Heart left ventricle (tissue), 16 donors: Measurements from ENCODE around the gene YY1AP1. TPM values are rescaled to one million over a fixed set of nuclear protein-coding genes. Genes with fewer than 3 reads are reported as not detected.
"Not testable (repeated sequence)": the region's sequence is repeated elsewhere in the genome, so short reads cannot be mapped to it uniquely, and the experiment has no call there.

ENCODE experiments used
- ATAC-seq, 4 donors: fragments of 200-7000 bp; cut with Tn5 transposase; one replicate each; pipeline ENCODE4 v1.9.1; 2020 to 2022; ENCODE audit warnings: moderate library complexity in 4 of 4, mild to moderate bottlenecking in 3 of 4, moderate number of reproducible peaks in 1 of 4
- DNase-seq, 5 donors: peaks; one replicate each; pipeline ENCODE4 v3.0.0-alpha.2; 2020
- H3K27ac ChIP-seq, 12 donors: fragments of 200-600 bp; sonication (generic) in 4 of 12; one replicate each; pipeline versions ENCODE4 v1.5.0 to v1.8.0; 2016 to 2022; ENCODE audit warnings: mild to moderate bottlenecking in 2 of 12
- H3K27me3 ChIP-seq, 9 donors: fragments of 200-600 bp; sonication (generic) in 2 of 9; one replicate each; pipeline versions ENCODE4 v1.5.1 to v1.8.0; 2016 to 2022; ENCODE audit warnings: mild to moderate bottlenecking in 3 of 9
- H3K36me3 ChIP-seq, 9 donors: fragments of 200-600 bp; sonication (generic) in 2 of 9; one replicate each; pipeline versions ENCODE4 v1.5.0 to v1.8.0; 2018 to 2022; ENCODE audit warnings: mild to moderate bottlenecking in 2 of 9
- H3K4me1 ChIP-seq, 12 donors: fragments of 200-600 bp; sonication (generic) in 4 of 12; one replicate each; pipeline versions ENCODE4 v1.5.0 to v1.8.0; 2016 to 2022; ENCODE audit warnings: mild to moderate bottlenecking in 3 of 12
- H3K4me3 ChIP-seq, 12 donors: fragments of 200-600 bp; sonication (generic) in 4 of 12; one replicate each; pipeline versions ENCODE4 v1.5.0 to v1.8.0; 2017 to 2022; ENCODE audit warnings: mild to moderate bottlenecking in 9 of 12, moderate library complexity in 4 of 12
- H3K9me3 ChIP-seq, 12 donors: fragments of 200-600 bp; sonication (generic) in 4 of 12; one replicate each; pipeline versions ENCODE4 v1.5.0 to v1.8.0; 2016 to 2022; ENCODE audit warnings: mild to moderate bottlenecking in 1 of 12
- POLR2A ChIP-seq, 2 donors: fragments of 450-650 bp; IDR thresholded peaks; one replicate each; pipeline ENCODE4 v1.6.1; 2017; ENCODE audit warnings: antibody characterized with exemption in 2 of 2, mild to moderate bottlenecking in 2 of 2, moderate library complexity in 2 of 2
- WGBS, 4 donors: extraction: QIAGEN DNeasy Blood & Tissue Kit in 2 of 4; methylation state at CpG; one replicate each; pipeline versions ENCODE4 v1.1.5 to v1.1.7; 2013 to 2018; 5-methylcytosine and 5-hydroxymethylcytosine counted together
- intact Hi-C, 10 donors: fragments of 100-400 bp; cut with DNase I; formaldehyde crosslinking; loops; one replicate each; pipeline versions ENCODE4 v1.11.1 to v1.14.2; 2022
- polyA plus RNA-seq, 2 donors: library from polyadenylated mRNA; stranded (reverse); fragments of 200-250 nt; gene quantifications; one replicate each; pipeline ENCODE4 v1.2.3, GENCODE V29; 2013
- total RNA-seq, 9 donors: library from RNA; depleted of rRNA in 2 of 9; stranded (reverse); fragments of >200 nt in 2 of 9; fragmentation: NEBNext Ultra II Directional in 3 of 9; extraction: Animal tissue kit (Norgen Biotek cat#: 25700) in 3 of 9; gene quantifications; one replicate each; pipeline versions ENCODE4 v1.1.0 to v1.2.4, GENCODE V29; 2016 to 2023
- TF ChIP-seq, protein P1 (sequence below), 12 donors: fragments of 200-600 bp; sonication (generic) in 4 of 12; IDR thresholded peaks; one replicate each; pipeline versions ENCODE4 v1.5.0 to v1.8.0; 2018 to 2022; ENCODE audit warnings: antibody characterized with exemption in 12 of 12, mild to moderate bottlenecking in 5 of 12
- donor health status: ischemic (EF 13 %, LVEDD 7.1; RV severe dilation, severe dysfunction).
- donor health status: healthy with polysubstance abuse.
- donor health status: DM: no; HTN: yes; CAD: no.
- donor health status: DM: no; HTN: no; CAD: no.
- donor health status: ischemic (EF 25% LVEDD 6.9; RV normal size, moderate dysfunction).
- donor health status: ischemic (EF 25% LVEDD 5.7; RV mildly dilated, moderate dysfunction).
- donor health status: healthy.
- donor health status: DM: yes; HTN: yes; CAD: no.
- donor health status: ischemic (EF 35%, LVEDD 5.7; RV mildly dilated, moderate dysfunction).
- donor health status: nonischemic (EF 11% LVEDD 7.7; RV severe dilation, severe dysfunction).
- donor health status: DM: yes; HTN: yes; CAD: no.
- donor health status: PGD.
- donor health status: ischemic (EF 29% LVEDD 5.4; RV normal size, mild dysfunction).
- donor health status: nonischemic (EF 23%, LVEDD 6.1; RV moderate dilation, normal function).

YY1AP1 gene
- total and polyA plus RNA-seq, 11 donors: 23.9 to 124 (median 63.7) TPM

DNA sequence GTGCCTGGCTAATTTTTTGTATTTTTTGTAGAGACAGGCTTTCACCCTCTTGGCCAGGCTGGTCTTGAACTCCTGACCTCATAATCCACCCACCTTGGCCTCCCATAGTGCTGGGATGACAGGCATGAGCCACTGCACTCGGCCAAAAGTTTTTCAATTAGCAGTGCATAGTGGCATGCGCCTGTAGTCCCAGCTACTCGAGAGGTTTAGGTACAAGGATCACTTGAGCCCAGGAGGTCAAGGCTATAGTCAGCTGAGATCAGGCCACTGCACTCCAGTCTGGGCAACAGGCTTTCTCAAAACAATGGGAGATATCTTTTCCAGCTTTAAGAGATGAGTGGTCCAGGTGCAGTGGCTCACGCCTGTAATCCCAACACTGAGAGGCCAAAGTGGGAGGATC lies 31.1 kb upstream of the YY1AP1 start:
- 96 to 98% (median 97%) methylated on average over 4 of the region's 4 CpGs for WGBS, 4 donors
- Histone ChIP-seq H3K4me3 (no peak overlapping the region), H3K4me1 (no peaks in the 10 kb centered on the region), H3K9me3 (no peaks in the 10 kb centered on the region), H3K27me3 (no peaks in the 10 kb centered on the region), H3K36me3 (peaks cover 0 to 83% (median 64%) of the 10 kb centered on the region in 9 donors), H3K27ac (no peak overlapping the region)
- DNase-seq (no peak), ATAC-seq (no peak)
- TF ChIP-seq, protein P1, sequence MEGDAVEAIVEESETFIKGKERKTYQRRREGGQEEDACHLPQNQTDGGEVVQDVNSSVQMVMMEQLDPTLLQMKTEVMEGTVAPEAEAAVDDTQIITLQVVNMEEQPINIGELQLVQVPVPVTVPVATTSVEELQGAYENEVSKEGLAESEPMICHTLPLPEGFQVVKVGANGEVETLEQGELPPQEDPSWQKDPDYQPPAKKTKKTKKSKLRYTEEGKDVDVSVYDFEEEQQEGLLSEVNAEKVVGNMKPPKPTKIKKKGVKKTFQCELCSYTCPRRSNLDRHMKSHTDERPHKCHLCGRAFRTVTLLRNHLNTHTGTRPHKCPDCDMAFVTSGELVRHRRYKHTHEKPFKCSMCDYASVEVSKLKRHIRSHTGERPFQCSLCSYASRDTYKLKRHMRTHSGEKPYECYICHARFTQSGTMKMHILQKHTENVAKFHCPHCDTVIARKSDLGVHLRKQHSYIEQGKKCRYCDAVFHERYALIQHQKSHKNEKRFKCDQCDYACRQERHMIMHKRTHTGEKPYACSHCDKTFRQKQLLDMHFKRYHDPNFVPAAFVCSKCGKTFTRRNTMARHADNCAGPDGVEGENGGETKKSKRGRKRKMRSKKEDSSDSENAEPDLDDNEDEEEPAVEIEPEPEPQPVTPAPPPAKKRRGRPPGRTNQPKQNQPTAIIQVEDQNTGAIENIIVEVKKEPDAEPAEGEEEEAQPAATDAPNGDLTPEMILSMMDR (IDR thresholded peaks at IDR 0.05): no peak
- TF ChIP-seq POLR2A (IDR thresholded peaks at IDR 0.05): no peak
- intact Hi-C loops: no loop called here

DNA sequence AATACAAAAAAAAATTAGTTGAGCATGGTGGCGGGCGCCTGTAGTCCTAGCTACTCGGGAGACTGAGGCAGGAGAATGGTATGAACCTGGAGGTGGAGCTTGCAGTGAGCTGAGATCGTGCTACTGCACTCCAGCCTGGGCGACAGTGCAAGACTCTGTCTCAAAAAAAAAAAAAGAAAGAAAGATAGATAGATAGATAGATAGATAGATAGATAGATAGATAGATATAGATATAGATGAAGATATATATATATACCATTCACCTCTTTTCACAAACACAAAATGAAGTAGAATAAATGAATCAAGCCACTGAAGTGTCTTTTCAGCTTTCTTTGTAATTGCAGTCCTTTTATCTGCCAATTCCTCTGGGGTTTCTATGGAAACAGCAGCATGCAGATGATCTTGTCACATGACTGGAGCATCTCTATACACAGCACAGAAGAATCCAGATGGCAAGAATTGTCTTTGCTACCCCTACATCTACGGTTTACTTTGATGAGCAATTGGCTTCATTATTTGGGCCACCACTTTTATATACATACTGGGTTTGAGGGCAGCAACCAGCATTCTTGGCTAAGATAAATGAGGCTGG lies 30.0 kb upstream of the YY1AP1 start:
- DNase-seq, intact Hi-C loops, H3K9me3 ChIP-seq, H3K4me1 ChIP-seq, ATAC-seq, H3K4me3 ChIP-seq, H3K27ac ChIP-seq, H3K27me3 ChIP-seq: not testable (repeated sequence)
- WGBS, 4 donors: 88 to 93% (median 89%) methylated on average over 6 of the region's 6 CpGs
- H3K36me3 ChIP-seq: peaks cover 0 to 83% (median 57%) of the 10 kb centered on the region in 9 donors

DNA sequence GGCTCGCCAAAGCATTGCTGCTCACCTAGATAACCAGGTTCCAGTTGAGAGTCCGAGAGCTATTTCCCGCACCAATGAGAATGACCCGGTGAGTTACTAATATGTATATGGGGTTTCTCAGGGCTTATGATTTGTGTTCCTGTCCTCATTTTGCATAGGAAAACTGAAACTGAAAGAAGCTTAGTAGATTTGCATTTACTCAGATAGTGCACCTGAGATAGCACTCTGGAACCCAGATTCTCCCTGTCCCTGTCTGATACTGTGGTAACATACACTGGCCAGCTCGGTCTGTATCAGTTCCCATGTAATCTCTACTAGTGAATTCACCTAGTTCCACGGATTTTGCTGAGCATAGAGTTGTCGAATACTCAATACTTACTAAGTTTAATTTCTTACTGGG lies 28.5 kb upstream of the YY1AP1 start:
- no peak overlapping the region for H3K27ac ChIP-seq
- H3K4me3 ChIP-seq: no peak overlapping the region
- intact Hi-C loops: no loop called here
- no peak for DNase-seq
- WGBS, 4 donors: 95 to 97% (median 96%) methylated on average over 7 of the region's 7 CpGs
- H3K36me3 ChIP-seq: peaks cover 0 to 80% (median 51%) of the 10 kb centered on the region in 9 donors
- no peaks in the 10 kb centered on the region for H3K9me3 ChIP-seq
- H3K27me3 ChIP-seq: no peaks in the 10 kb centered on the region
- no peak for ATAC-seq
- TF ChIP-seq, protein P1 (IDR thresholded peaks at IDR 0.05): no peak
- no peak for TF ChIP-seq POLR2A (IDR thresholded peaks at IDR 0.05)
- peaks cover 0 to 13% (median 1%) of the 10 kb centered on the region in 12 donors for H3K4me1 ChIP-seq

DNA sequence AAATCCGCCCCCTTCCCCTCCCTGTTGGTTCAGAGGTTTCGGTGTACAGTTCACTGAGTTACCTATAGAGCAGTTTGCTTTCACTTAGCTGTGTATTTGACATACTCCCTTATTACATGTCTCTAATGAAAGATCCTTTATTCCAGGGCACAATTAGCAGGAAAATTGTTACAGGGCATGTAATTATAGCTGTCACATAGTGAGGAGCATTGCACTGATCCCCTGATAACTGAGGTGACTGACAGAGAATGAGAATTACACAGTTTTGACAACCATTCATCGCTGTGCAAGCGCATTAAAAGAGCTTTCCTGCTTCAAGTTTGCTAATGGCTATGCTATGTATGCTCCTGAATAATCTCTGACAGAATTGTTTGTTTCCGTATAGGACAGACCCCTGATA lies 27.2 kb upstream of the YY1AP1 start:
- ATAC-seq (no peak), DNase-seq (no peak)
- Histone ChIP-seq H3K4me3 (no peak overlapping the region), H3K36me3 (peaks cover 0 to 75% (median 40%) of the 10 kb centered on the region in 9 donors), H3K4me1 (peaks cover 0 to 13% (median 1%) of the 10 kb centered on the region in 12 donors), H3K27ac (no peak overlapping the region), H3K9me3 (no peaks in the 10 kb centered on the region), H3K27me3 (no peaks in the 10 kb centered on the region)
- intact Hi-C loops: no loop called here
- WGBS, 4 donors: 95 to 99% (median 98%) methylated on average over 5 of the region's 5 CpGs
- TF ChIP-seq POLR2A (IDR thresholded peaks at IDR 0.05): no peak
- TF ChIP-seq, protein P1 (IDR thresholded peaks at IDR 0.05): no peak

DNA sequence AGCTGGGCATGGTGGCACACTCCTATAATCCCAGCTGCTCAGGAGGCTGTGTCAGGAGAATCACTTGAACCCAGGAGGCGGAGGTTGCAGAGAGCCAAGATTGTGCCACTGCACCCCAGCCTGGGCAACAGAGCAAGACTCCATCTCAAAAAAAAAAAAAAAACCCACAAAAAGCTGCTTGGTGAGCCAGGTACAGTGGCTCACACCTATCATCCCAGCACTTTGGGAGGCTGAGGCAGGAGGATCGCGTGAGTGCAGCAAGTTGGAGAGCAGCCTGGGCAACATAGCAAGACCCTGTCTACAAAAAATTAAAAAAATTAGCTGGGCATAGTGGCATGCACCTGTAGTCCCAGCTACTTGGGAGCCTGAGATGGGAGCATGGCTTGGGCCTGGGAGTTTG lies 26.5 kb upstream of the YY1AP1 start:
- peaks cover 0 to 74% (median 42%) of the 10 kb centered on the region in 9 donors for H3K36me3 ChIP-seq
- 93 to 98% (median 97%) methylated on average over 3 of the region's 3 CpGs for WGBS, 4 donors

More for the DNA sequence above, 26.5 kb upstream of the YY1AP1 start:
- intact Hi-C loops, DNase-seq, H3K27ac ChIP-seq, H3K27me3 ChIP-seq, H3K4me3 ChIP-seq, H3K9me3 ChIP-seq, ATAC-seq: not testable (repeated sequence)
- H3K4me1 ChIP-seq: peaks cover 0 to 13% (median 1%) of the 10 kb centered on the region in 12 donors
